GM12873 (cell line): Measurements from ENCODE around the gene PEX5L.

Experiments
- CTCF ChIP-seq: IDR thresholded peaks from 2 replicates; pipeline ENCODE4 v1.5.1; 2012; ENCODE audit warnings: low read depth, mild to moderate bottlenecking, moderate library complexity, low read length, control low read depth; ENCODE audit not compliant: insufficient read depth; ENCODE audit errors: missing control alignments

The PEX5L gene

GRCh38 chr3:180011927-180012326, 24.8 kb downstream of the PEX5L start:
- TF ChIP-seq CTCF, result no peak

- TF ChIP-seq CTCF, result no peak
Measured at GRCh38 chr3:180004542-180004941, 32.2 kb downstream of the PEX5L start.

- no peak for TF ChIP-seq CTCF
Measured at GRCh38 chr3:180002006-180002405, 34.7 kb downstream of the PEX5L start.

GRCh38 chr3:180000500-180000899, 36.2 kb downstream of the PEX5L start:
- no peak for TF ChIP-seq CTCF

- no peak for TF ChIP-seq CTCF
Measured at GRCh38 chr3:179995406-179995805, 41.3 kb downstream of the PEX5L start.

GRCh38 chr3:179991883-179992282, 44.9 kb downstream of the PEX5L start:
- TF ChIP-seq CTCF, result no peak

GRCh38 chr3:179991104-179991503, 45.6 kb downstream of the PEX5L start:
- no peak for TF ChIP-seq CTCF
